H1 (cell line): Measurements from ENCODE around the gene CACNA1G. TPM values are rescaled to one million over a fixed set of nuclear protein-coding genes. Genes with fewer than 3 reads are reported as not detected.

Experiments used
- BCL11A ChIP-seq, 2 experiments: IDR thresholded peaks; one replicate each; pipeline ENCODE4 v1.6.1; 2011; ENCODE audit warnings: low read depth in 2 of 2, low read length in 2 of 2, mild to moderate bottlenecking in 2 of 2
- KDM5A ChIP-seq: fragments of 200-600 bp; IDR thresholded peaks from 2 replicates; pipeline ENCODE4 v1.7.1; 2012; ENCODE audit warnings: mild to moderate bottlenecking, low read length, inconsistent platforms, mixed read lengths
- RBBP5 ChIP-seq: IDR thresholded peaks from 2 replicates; pipeline ENCODE4 v1.7.1; 2012; ENCODE audit warnings: low read depth, mild to moderate bottlenecking, inconsistent platforms, low read length, moderate library complexity, borderline replicate concordance
- SIRT6 ChIP-seq: IDR thresholded peaks from one replicate; pipeline ENCODE4 v1.7.1; 2012; ENCODE audit warnings: low read length, inconsistent platforms
- TAF1 ChIP-seq: IDR thresholded peaks from 2 replicates; pipeline ENCODE4 v1.6.1; 2011; ENCODE audit warnings: mild to moderate bottlenecking, low read depth, low read length
- polyA plus RNA-seq, 7 experiments: library from polyadenylated mRNA; depleted of rRNA in 3 of 7; stranded (reverse) in 5 of 7; unstranded in 2 of 7; fragments of >200 nt in 5 of 7; fragments of 200-250 nt in 2 of 7; gene quantifications; 1 replicate in 5 of 7; 2 replicates in 1 of 7; 4 replicates in 1 of 7; pipeline versions ENCODE4 v1.2.1 to v1.2.3, GENCODE V29; 2011 to 2013; ENCODE audit warnings: missing spikeins in 2 of 7, mixed read lengths in 2 of 7
- total RNA-seq: library from RNA; stranded (reverse); fragmentation: NEBNext Ultra II Directional; extraction: Animal tissue kit (Norgen Biotek cat#: 25700); gene quantifications from 2 replicates; pipeline ENCODE4 v1.2.1, GENCODE V29; 2021

CACNA1G gene
- total and polyA plus RNA-seq, 2 of the 8 experiments (the other 6 are each of a cell fraction or from before 2014, with no cell fraction given): 2.9 to 4.9 TPM

GRCh38 chr17:50541402-50541715 lies 19.2 kb upstream of the CACNA1G start (continued):
- TF ChIP-seq KDM5A (no peak), TAF1 (no peak), BCL11A (IDR thresholded peaks at IDR 0.05; ENCODE audit: low read depth in 2 of 2, low read length in 2 of 2) (no peak), SIRT6 (no peak), RBBP5 (no peak)
- TF ChIP-seq, all 59 proteins: peak for 0
